GM12878 (cell line): Measurements from ENCODE around the gene CHDH. TPM values are rescaled to one million over a fixed set of nuclear protein-coding genes. Genes with fewer than 3 reads are reported as not detected.

Experiments used
- ATAC-seq: fragments of 200-7000 bp; cut with Tn5 transposase; 3 replicates; pipeline ENCODE4 v1.9.1; 2020; ENCODE audit warnings: mild to moderate bottlenecking, moderate library complexity
- BruUV-seq: library from RNA; stranded (reverse); fragments of 400-500 nt; replicated peaks from 2 replicates; lab custom pipeline; 2021; lab: Mats Ljungman, UMichigan
- CTCF ChIA-PET: fragments of 300-600 bp; sonication (Branson Sonifier 250); formaldehyde crosslinking; extraction: SDS; loops from one replicate; lab custom pipeline; 2021; ENCODE audit warnings: inconsistent platforms; lab: Yijun Ruan, JAX
- POLR2A ChIA-PET: fragments of 350-600 bp; formaldehyde crosslinking; extraction: SDS; loops from one replicate; lab custom pipeline; 2021; ENCODE audit warnings: inconsistent platforms; lab: Charles Lee
- RAD21 ChIA-PET: fragments of 300-600 bp; sonication (Branson Sonifier 250); formaldehyde crosslinking; loops from one replicate; lab custom pipeline; 2023; ENCODE audit warnings: antibody characterized with exemption; ENCODE audit not compliant: unreplicated experiment; lab: Charles Lee
- SMC1A ChIA-PET: fragments of 300-600 bp; sonication (Branson Sonifier 250); formaldehyde crosslinking; loops from one replicate; lab custom pipeline; 2023; ENCODE audit not compliant: unreplicated experiment, uncharacterized antibody; lab: Charles Lee
- DNase-seq: peaks from one replicate; pipeline ENCODE4 v3.0.0-alpha.2; 2011; ENCODE audit warnings: low read depth, low spot score
- FAIRE-seq: peaks from 3 replicates; lab custom pipeline; 2011; peaks lifted over from hg19 to GRCh38; lab: Jason Lieb, UNC
- H2AFZ ChIP-seq: 2 replicates; pipeline ENCODE4 v1.6.0; 2011; ENCODE audit warnings: low read depth, low read length, control low read depth; ENCODE audit not compliant: control insufficient read depth
- H3K27ac ChIP-seq: 2 replicates; pipeline ENCODE4 v1.5.1; 2011; ENCODE audit warnings: control low read depth; ENCODE audit not compliant: control insufficient read depth, insufficient read depth
- H3K27me3 ChIP-seq, 2 experiments: replicated peaks in 1 of 2; 2 replicates each; pipeline versions ENCODE4 v1.6.0 to v1.6.1; 2011; ENCODE audit warnings: low read length in 1 of 2; ENCODE audit not compliant: control insufficient read depth in 2 of 2, insufficient read depth in 2 of 2
- H3K36me3 ChIP-seq, 2 experiments: 2 replicates each; pipeline ENCODE4 v1.5.1; 2011; ENCODE audit warnings: low read length in 1 of 2; ENCODE audit not compliant: control insufficient read depth in 2 of 2, insufficient read depth in 2 of 2
- H3K4me1 ChIP-seq: 2 replicates; pipeline ENCODE4 v1.6.1; 2011; ENCODE audit warnings: mild to moderate bottlenecking, low read length, moderate library complexity, mixed read lengths; ENCODE audit not compliant: control insufficient read depth, insufficient read depth
- H3K4me2 ChIP-seq: 2 replicates; pipeline ENCODE4 v1.6.0; 2011; ENCODE audit warnings: control low read depth; ENCODE audit not compliant: control insufficient read depth, insufficient read depth
- H3K4me3 ChIP-seq: fragments of 200-600 bp; sonication (generic); 2 replicates; pipeline ENCODE4 v1.5.1; 2016
- H3K79me2 ChIP-seq: 2 replicates; pipeline ENCODE4 v1.6.0; 2011; ENCODE audit warnings: low read length; ENCODE audit not compliant: control insufficient read depth, insufficient read depth
- H3K9ac ChIP-seq: 2 replicates; pipeline ENCODE4 v1.8.0; 2011; ENCODE audit warnings: low read length, control low read depth, mixed read lengths; ENCODE audit not compliant: control insufficient read depth, insufficient read depth
- H3K9me3 ChIP-seq: replicated peaks from 3 replicates; pipeline ENCODE4 v1.5.1; 2011; ENCODE audit warnings: mild to moderate bottlenecking, low read length; ENCODE audit not compliant: control insufficient read depth, insufficient read depth
- H4K20me1 ChIP-seq: 2 replicates; pipeline ENCODE4 v1.6.0; 2011; ENCODE audit not compliant: control insufficient read depth, insufficient read depth
- BCL11A ChIP-seq: IDR thresholded peaks from 2 replicates; pipeline ENCODE4 v1.6.1; 2011; ENCODE audit warnings: low read depth, low read length
- CHD1 ChIP-seq: IDR thresholded peaks from 2 replicates; pipeline ENCODE4 v1.6.1; 2012; ENCODE audit warnings: low read depth, low read length, improper control_type of control experiment
- CHD2 ChIP-seq: IDR thresholded peaks from 2 replicates; pipeline ENCODE4 v1.6.1; 2011; ENCODE audit warnings: low read depth, low read length, improper control_type of control experiment, borderline replicate concordance
- CREM ChIP-seq: IDR thresholded peaks from 2 replicates; pipeline ENCODE4 v1.6.1; 2014; ENCODE audit warnings: antibody characterized with exemption, low read depth
- E2F8 ChIP-seq: fragments of 450-650 bp; IDR thresholded peaks from 2 replicates; pipeline ENCODE4 v1.6.1; 2018; ENCODE audit warnings: mild to moderate bottlenecking, low read depth, moderate library complexity; ENCODE audit not compliant: partially characterized antibody
- EED ChIP-seq: sonication (generic); IDR thresholded peaks from 2 replicates; pipeline ENCODE4 v1.6.1; 2016; ENCODE audit warnings: antibody characterized with exemption, low read depth
- GATAD2B ChIP-seq: fragments of 450-650 bp; conservative IDR thresholded peaks from 2 replicates; pipeline ENCODE4 v1.6.1; 2017; ENCODE audit warnings: low read depth, mild to moderate bottlenecking, moderate library complexity
- MYB ChIP-seq: fragments of 150-350 bp; IDR thresholded peaks from 2 replicates; pipeline ENCODE4 v1.6.1; 2014; ENCODE audit warnings: mild to moderate bottlenecking, low read depth, low read length, borderline replicate concordance
- NKRF ChIP-seq: fragments of 450-650 bp; conservative IDR thresholded peaks from 2 replicates; pipeline ENCODE4 v1.6.1; 2017; ENCODE audit warnings: mild to moderate bottlenecking, moderate library complexity
- NR2C2 ChIP-seq: IDR thresholded peaks from 2 replicates; pipeline ENCODE4 v1.6.1; 2011; ENCODE audit warnings: borderline replicate concordance, low read depth; ENCODE audit not compliant: control insufficient read depth, insufficient read length
- RCOR1 ChIP-seq: conservative IDR thresholded peaks from 2 replicates; pipeline ENCODE4 v1.6.1; 2012; ENCODE audit warnings: low read depth, low read length, improper control_type of control experiment
- RELA ChIP-seq: fragments of 450-650 bp; IDR thresholded peaks from 2 replicates; pipeline ENCODE4 v1.8.0; 2014; ENCODE audit warnings: borderline replicate concordance; ENCODE audit not compliant: partially characterized antibody
- SREBF2 ChIP-seq: IDR thresholded peaks from 2 replicates; pipeline ENCODE4 v1.6.1; 2012; ENCODE audit warnings: mild to moderate bottlenecking, low read length
- SUPT20H ChIP-seq: IDR thresholded peaks from 2 replicates; pipeline ENCODE4 v1.6.1; 2011; ENCODE audit warnings: low read depth, mild to moderate bottlenecking, low read length, moderate library complexity, borderline replicate concordance; ENCODE audit not compliant: control insufficient read depth
- USF2 ChIP-seq: IDR thresholded peaks from 2 replicates; pipeline ENCODE4 v1.6.1; 2011; ENCODE audit warnings: low read depth, low read length, improper control_type of control experiment, borderline replicate concordance
- WGBS: methylation state at CpG from one replicate; pipeline ENCODE4 v1.1.6; 2016; ENCODE audit warnings: low lambda C conversion rate; ENCODE audit not compliant: insufficient replicate concordance, insufficient coverage; ENCODE audit errors: missing lambda C conversion rate; 5-methylcytosine and 5-hydroxymethylcytosine counted together
- in situ Hi-C: fragments of 300-500 bp; cut with MboI; formaldehyde crosslinking; loops from 9 replicates; pipeline ENCODE4 v1.14.3; 2018; ENCODE audit warnings: mixed read lengths
- intact Hi-C: fragments of 100-400 bp; cut with micrococcal nuclease; formaldehyde crosslinking; loops from one replicate; pipeline ENCODE4 v1.14.2; 2022; ENCODE audit not compliant: unreplicated experiment
- polyA plus RNA-seq, 11 experiments: library from polyadenylated mRNA; depleted of rRNA in 4 of 11; unstranded in 6 of 11; stranded (reverse) in 5 of 11; fragments of >200 nt; fragmentation: Nextera tagmentation in 4 of 11; fragmentation: Illumina TruSeq in 1 of 11; extraction: Ambion mirVana in 4 of 11; extraction: Trizol in 1 of 11; gene quantifications; 1 replicate in 1 of 11; 2 replicates in 10 of 11; pipeline versions ENCODE4 v1.2.1 to v1.2.3, GENCODE V29; 2011 to 2016; ENCODE audit warnings: inconsistent platforms in 2 of 11, missing spikeins in 2 of 11, low read depth in 1 of 11
- total RNA-seq, 4 experiments: library from RNA; depleted of rRNA in 3 of 4; stranded (reverse); fragments of >200 nt in 3 of 4; fragmentation: Illumina TruSeq in 1 of 4; extraction: Trizol in 1 of 4; gene quantifications; 2 replicates each; pipeline versions ENCODE4 v1.2.1 to v1.2.3, GENCODE V29; 2013 to 2021

CHDH gene
- total and polyA plus RNA-seq, 10 of the 15 experiments (the other 5 are each of a cell fraction or from before 2014, with no cell fraction given), result 0.95 to 8.3 (median 2.9) TPM

- TF ChIP-seq SREBF2, result no peak
- TF ChIP-seq SUPT20H, result no peak
- no peak for TF ChIP-seq E2F8
Observed at GRCh38 chr3:53826048-53826447, 20.2 kb downstream of the CHDH start (continued).

- Histone ChIP-seq H3K4me3 (no peak overlapping the region), H3K9ac (no peak overlapping the region), H3K79me2 (no peaks in the 10 kb centered on the region), H4K20me1 (no peaks in the 10 kb centered on the region), H3K9me3 (no peaks in the 10 kb centered on the region), H3K27ac (no peak overlapping the region), H3K27me3 (no peaks in the 10 kb centered on the region), H3K36me3 (no peaks in the 10 kb centered on the region; a peak in 1 of 4 replicates), H3K4me1 (no peaks in the 10 kb centered on the region), H2AFZ (no peak overlapping the region), H3K4me2 (no peak overlapping the region)
- intact Hi-C loops (no loop called here), in situ Hi-C loops (no loop called here)
- ChIA-PET POLR2A (no interaction called here), SMC1A (no interaction called here), CTCF (no interaction called here), RAD21 (no interaction called here)
- DNase-seq (no peak), FAIRE-seq (no peak), ATAC-seq (no peak)
- 55% methylated on average over 4 of the region's 4 CpGs for WGBS
- no TSS peak for BruUV-seq
- TF ChIP-seq BCL11A (no peak), CHD1 (no peak), RCOR1 (no peak), CREM (no peak), NR2C2 (no peak), NKRF (no peak), CHD2 (no peak), RELA (no peak), E2F8 (no peak), EED (no peak), USF2 (no peak), GATAD2B (no peak), MYB (no peak)
Observed at GRCh38 chr3:53824795-53825194, 21.4 kb downstream of the CHDH start.
